Measurements from ENCODE around the gene SH3TC2. TPM values are rescaled to one million over a fixed set of nuclear protein-coding genes. Genes with fewer than 3 reads are reported as not detected.

The SH3TC2 gene
- total RNA-seq, 1 donor from 2014 or later = 0.69 TPM

DNA sequence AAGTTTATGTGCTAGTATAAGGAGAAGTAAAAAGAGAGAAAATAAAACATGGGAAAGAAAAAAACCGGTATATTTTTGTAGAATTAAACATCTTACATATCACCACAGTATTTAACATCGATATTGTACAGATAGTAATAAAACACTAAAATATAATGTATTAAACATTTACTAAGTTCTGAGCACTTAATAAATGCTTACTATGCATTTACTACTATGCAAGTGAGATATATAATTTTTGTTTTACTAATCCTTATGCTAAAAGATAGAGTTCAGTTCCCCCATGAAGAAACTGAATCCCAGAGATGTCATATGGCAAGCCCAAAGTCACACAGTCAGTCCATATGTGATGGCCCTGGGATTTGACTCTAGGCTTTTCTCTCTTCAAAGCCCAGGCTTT, 51.1 kb downstream of the SH3TC2 start:
- Mint-ChIP-seq H3K4me3 (no peak overlapping the region), H3K4me1 (no peaks in the 10 kb centered on the region), H3K27ac (no peak overlapping the region), H3K36me3 (no peaks in the 10 kb centered on the region), H3K27me3 (ENCODE audit: insufficient read depth, low read depth) (peaks cover 3% of the 10 kb centered on the region), H3K9me3 (peaks cover 2% of the 10 kb centered on the region)
- no peaks in the 10 kb centered on the region for H4K20me1 ChIP-seq (ENCODE audit: low read depth)
- no peaks in the 10 kb centered on the region for H3F3A ChIP-seq (ENCODE audit: low read depth)
- H3K4me2 ChIP-seq = no peak overlapping the region
- no peak for DNase-seq (ENCODE audit: low spot score)
- H3K4me1 ChIP-seq = no peaks in the 10 kb centered on the region
- H3K9ac ChIP-seq = no peak overlapping the region
- no peaks in the 10 kb centered on the region for H3K9me3 ChIP-seq (ENCODE audit: low read depth)
- H3K36me3 ChIP-seq = no peaks in the 10 kb centered on the region
- H3K27ac ChIP-seq = no peak overlapping the region
- TF ChIP-seq, protein P1, sequence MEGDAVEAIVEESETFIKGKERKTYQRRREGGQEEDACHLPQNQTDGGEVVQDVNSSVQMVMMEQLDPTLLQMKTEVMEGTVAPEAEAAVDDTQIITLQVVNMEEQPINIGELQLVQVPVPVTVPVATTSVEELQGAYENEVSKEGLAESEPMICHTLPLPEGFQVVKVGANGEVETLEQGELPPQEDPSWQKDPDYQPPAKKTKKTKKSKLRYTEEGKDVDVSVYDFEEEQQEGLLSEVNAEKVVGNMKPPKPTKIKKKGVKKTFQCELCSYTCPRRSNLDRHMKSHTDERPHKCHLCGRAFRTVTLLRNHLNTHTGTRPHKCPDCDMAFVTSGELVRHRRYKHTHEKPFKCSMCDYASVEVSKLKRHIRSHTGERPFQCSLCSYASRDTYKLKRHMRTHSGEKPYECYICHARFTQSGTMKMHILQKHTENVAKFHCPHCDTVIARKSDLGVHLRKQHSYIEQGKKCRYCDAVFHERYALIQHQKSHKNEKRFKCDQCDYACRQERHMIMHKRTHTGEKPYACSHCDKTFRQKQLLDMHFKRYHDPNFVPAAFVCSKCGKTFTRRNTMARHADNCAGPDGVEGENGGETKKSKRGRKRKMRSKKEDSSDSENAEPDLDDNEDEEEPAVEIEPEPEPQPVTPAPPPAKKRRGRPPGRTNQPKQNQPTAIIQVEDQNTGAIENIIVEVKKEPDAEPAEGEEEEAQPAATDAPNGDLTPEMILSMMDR (IDR thresholded peaks at IDR 0.05) = no peak
- TF ChIP-seq EZH2 (IDR thresholded peaks at IDR 0.05) = no peak
- TF ChIP-seq EZH2phosphoT487 (IDR thresholded peaks at IDR 0.05) = no peak
- H2AFZ ChIP-seq (replicated peaks) = no peak overlapping the region
- no peak overlapping the region for H3K4me3 ChIP-seq
- H3K79me2 ChIP-seq (ENCODE audit: low read depth) = no peaks in the 10 kb centered on the region
- no peaks in the 10 kb centered on the region for H3K27me3 ChIP-seq

GRCh38 chr5:149011084-149011483, 51.8 kb downstream of the SH3TC2 start:
- H3K4me3 ChIP-seq = no peak overlapping the region
- H3K27ac ChIP-seq = no peak overlapping the region
- H3K79me2 ChIP-seq (ENCODE audit: low read depth) = no peaks in the 10 kb centered on the region
- H3K9me3 ChIP-seq (ENCODE audit: low read depth) = no peaks in the 10 kb centered on the region
- Mint-ChIP-seq H3K27me3 (ENCODE audit: insufficient read depth, low read depth) (peaks cover 3% of the 10 kb centered on the region), H3K4me1 (no peaks in the 10 kb centered on the region), H3K27ac (no peak overlapping the region), H3K9me3 (peaks cover 2% of the 10 kb centered on the region), H3K36me3 (no peaks in the 10 kb centered on the region), H3K4me3 (no peak overlapping the region)
- no peaks in the 10 kb centered on the region for H3K4me1 ChIP-seq
- peak overlapping the region; percentile 50 for H2AFZ ChIP-seq (replicated peaks)
- no peaks in the 10 kb centered on the region for H3K36me3 ChIP-seq
- H3K27me3 ChIP-seq = no peaks in the 10 kb centered on the region
- TF ChIP-seq EZH2phosphoT487 (IDR thresholded peaks at IDR 0.05) (no peak), EZH2 (IDR thresholded peaks at IDR 0.05) (no peak)
- TF ChIP-seq, protein P1 (IDR thresholded peaks at IDR 0.05) = no peak
- H3K9ac ChIP-seq = no peak overlapping the region
- no peaks in the 10 kb centered on the region for H4K20me1 ChIP-seq (ENCODE audit: low read depth)
- H3F3A ChIP-seq (ENCODE audit: low read depth) = no peaks in the 10 kb centered on the region
- H3K4me2 ChIP-seq = no peak overlapping the region
- DNase-seq (ENCODE audit: low spot score) = no peak

DNA sequence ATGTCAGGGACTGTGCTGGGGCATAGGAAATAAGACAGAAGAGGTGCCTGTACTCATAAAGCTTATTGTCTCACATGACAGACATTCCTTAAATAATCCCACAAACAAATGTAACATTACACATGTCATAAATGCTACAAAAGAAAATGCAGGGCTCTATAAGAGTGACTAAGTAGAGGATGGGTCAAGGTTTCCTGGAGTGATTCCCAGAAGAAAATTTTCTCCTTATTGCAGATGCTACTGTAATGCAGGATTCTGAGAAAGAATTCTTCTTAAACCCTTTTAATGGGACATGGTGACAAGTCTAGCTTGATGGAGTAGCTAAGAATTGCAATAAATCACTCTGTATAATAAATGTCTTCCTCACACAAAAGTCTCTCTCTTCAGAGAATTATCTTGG, 55.7 kb downstream of the SH3TC2 start:
- DNase-seq (ENCODE audit: low spot score) = no peak
- H3K4me1 Mint-ChIP-seq = peaks cover 6% of the 10 kb centered on the region
- Histone ChIP-seq H3K9me3 (ENCODE audit: low read depth) (no peaks in the 10 kb centered on the region), H3K27ac (no peak overlapping the region), H3K9ac (no peak overlapping the region), H3K36me3 (no peaks in the 10 kb centered on the region), H3K79me2 (ENCODE audit: low read depth) (no peaks in the 10 kb centered on the region), H3K4me2 (no peak overlapping the region), H4K20me1 (ENCODE audit: low read depth) (no peaks in the 10 kb centered on the region), H3K4me1 (no peaks in the 10 kb centered on the region), H3K4me3 (no peak overlapping the region), H3K27me3 (no peaks in the 10 kb centered on the region), H2AFZ (replicated peaks) (no peak overlapping the region), H3F3A (ENCODE audit: low read depth) (no peaks in the 10 kb centered on the region)
- H3K9me3 Mint-ChIP-seq = no peaks in the 10 kb centered on the region
- no peak overlapping the region for H3K27ac Mint-ChIP-seq
- no peak overlapping the region for H3K4me3 Mint-ChIP-seq
- peaks cover 6% of the 10 kb centered on the region for H3K27me3 Mint-ChIP-seq (ENCODE audit: insufficient read depth, low read depth)
- TF ChIP-seq, protein P1 (IDR thresholded peaks at IDR 0.05) = no peak
- no peaks in the 10 kb centered on the region for H3K36me3 Mint-ChIP-seq

DNA sequence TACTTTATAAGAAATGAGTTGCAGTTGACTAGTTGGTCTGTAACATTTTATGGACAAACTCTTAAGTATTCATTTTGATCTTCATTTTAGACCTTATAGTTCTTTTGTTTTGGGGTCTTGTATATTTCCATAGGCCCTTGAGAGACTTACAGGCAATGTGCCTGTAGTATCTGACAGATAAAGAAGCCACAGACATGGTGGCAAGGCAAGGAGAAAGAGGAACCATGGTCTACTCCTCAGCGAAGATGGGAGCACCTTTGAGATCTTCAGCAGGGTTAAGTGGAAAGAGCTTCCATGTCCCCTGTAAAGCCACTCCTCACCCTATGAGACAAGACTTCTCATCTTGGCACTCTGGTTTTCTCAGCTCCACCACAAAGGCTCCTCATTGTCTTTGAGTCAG, 56.4 kb downstream of the SH3TC2 start:
- Mint-ChIP-seq H3K4me1 (peaks cover 13% of the 10 kb centered on the region), H3K27me3 (ENCODE audit: insufficient read depth, low read depth) (peaks cover 6% of the 10 kb centered on the region)

More for the DNA sequence above, 56.4 kb downstream of the SH3TC2 start:
- DNase-seq (ENCODE audit: low spot score) = no peak
- Histone ChIP-seq H3K36me3 (no peaks in the 10 kb centered on the region), H3K27me3 (no peaks in the 10 kb centered on the region), H3K79me2 (ENCODE audit: low read depth) (no peaks in the 10 kb centered on the region), H3K9ac (no peak overlapping the region), H3K4me1 (peaks cover 4% of the 10 kb centered on the region), H3K4me2 (no peak overlapping the region), H4K20me1 (ENCODE audit: low read depth) (no peaks in the 10 kb centered on the region), H3K4me3 (no peak overlapping the region), H3F3A (ENCODE audit: low read depth) (no peaks in the 10 kb centered on the region), H2AFZ (replicated peaks) (no peak overlapping the region), H3K9me3 (ENCODE audit: low read depth) (no peaks in the 10 kb centered on the region), H3K27ac (no peak overlapping the region)
- Mint-ChIP-seq H3K27ac (no peak overlapping the region), H3K4me3 (no peak overlapping the region), H3K9me3 (no peaks in the 10 kb centered on the region), H3K36me3 (no peaks in the 10 kb centered on the region)
- TF ChIP-seq EZH2 (IDR thresholded peaks at IDR 0.05) (no peak), EZH2phosphoT487 (IDR thresholded peaks at IDR 0.05) (no peak)
- TF ChIP-seq, protein P1 (IDR thresholded peaks at IDR 0.05) = no peak
